ENCODE data around the gene KRT35.

The KRT35 gene

GRCh38 chr17:41481036-41481435, at the start of gene KRT35:
Gene KRT35, minus strand, starts transcription at chr17:41481151. Its CDS starts 54 bp downstream, at chr17:41481097.
- DNase-seq (ENCODE audit: low read depth in 2 of 3, low spot score in 1 of 3), result no peak

DNA sequence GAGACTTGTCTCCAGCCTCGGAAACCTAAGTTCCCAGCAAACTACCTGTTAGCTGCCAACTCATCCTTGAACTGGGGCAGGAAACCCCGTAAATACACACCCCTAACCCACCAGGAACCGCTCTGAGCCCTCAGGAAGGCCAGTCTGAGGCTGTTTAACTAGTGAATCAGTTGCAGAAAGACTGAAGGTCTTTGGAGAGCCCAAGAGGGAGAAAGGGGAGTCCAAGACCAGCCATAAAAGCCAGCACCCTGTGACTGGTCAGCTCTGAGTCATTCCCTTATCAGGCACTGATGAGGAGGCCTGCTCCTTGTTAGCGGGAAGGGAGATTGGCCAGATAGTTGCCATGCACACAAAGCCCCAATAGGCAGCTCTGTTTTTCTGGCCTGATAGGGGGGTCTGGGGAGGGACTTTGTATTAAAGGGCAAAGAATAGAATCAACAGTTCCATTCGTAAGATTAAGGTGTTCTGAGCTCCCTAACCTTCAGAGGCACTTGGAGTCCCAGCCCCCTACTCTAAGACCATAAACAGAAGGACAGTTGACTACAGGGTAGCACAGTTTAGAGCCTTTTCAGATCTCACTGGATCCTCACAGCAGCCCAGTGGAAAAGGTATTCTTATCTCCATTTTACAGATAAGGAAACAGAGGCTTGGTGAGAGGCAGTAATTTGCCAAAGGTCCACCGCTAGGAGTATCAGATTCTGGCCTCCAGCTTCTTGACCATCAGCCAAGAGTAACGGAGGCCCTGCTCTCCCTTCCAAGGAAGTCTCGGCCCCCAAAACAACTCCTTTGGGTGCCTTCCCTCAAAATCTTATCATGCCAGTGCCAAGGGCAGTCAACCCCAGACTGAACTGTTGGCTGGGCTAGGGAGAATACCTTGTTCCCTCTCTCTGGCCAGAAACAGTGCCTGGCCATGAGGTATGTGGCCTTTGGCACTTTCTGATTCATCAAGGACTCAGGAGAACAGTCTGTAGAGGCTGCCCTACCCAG, 49.4 kb upstream of the KRT35 start:
- no peak for DNase-seq (ENCODE audit: low read depth in 2 of 3, low spot score in 1 of 3)

DNA sequence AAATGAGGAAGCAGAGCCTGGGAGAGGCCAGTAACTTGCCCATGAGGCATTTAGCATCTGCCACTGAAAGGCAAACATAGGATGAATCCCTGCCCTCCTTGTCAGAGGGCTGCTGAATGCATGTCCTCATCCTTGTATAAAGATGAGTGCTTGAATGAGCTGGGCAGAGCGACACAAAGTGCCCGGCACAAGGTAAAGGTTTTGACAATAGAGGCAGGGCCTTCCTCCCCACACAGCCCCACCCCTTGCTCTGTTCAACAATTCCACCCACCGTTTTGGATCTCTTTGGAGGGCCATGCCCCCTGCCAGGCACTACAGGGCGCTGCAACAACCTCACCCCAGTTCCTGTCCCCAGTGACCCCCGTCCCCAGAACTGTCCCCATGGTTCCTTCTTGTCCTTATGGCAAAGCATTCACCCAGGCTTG, 48.6 kb upstream of the KRT35 start:
- no peak for DNase-seq (ENCODE audit: low read depth in 2 of 3, low spot score in 1 of 3)

- DNase-seq (ENCODE audit: low read depth in 2 of 3, low spot score in 1 of 3), result no peak
These were observed 48.0 kb upstream of the KRT35 start for GRCh38 chr17:41528959-41529353.

GRCh38 chr17:41527063-41528023, 46.4 kb upstream of the KRT35 start:
- no peak for DNase-seq (ENCODE audit: low read depth in 2 of 3, low spot score in 1 of 3)

GRCh38 chr17:41524261-41524660, 43.3 kb upstream of the KRT35 start:
- DNase-seq (ENCODE audit: low read depth in 2 of 3, low spot score in 1 of 3), result no peak

- DNase-seq (ENCODE audit: low read depth in 2 of 3, low spot score in 1 of 3), result no peak
These were observed 42.8 kb upstream of the KRT35 start for GRCh38 chr17:41523787-41524186.

DNA sequence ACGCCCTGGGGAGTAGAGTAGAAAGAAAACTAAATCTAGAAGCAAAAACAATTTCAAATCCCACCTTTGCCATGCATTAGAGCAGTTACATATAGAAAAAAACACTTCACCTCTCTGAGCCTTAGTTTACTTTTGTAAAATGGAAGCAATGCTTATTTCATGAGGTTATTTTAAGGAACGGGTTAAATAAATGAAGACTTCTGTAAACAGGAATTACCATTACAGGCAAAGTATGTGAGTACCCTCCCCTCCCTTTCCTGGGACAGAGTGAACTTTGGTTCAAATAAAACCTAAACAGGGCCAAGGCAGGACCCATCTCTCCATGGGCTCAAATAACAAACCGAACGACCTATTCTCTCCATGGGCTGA, 42.3 kb upstream of the KRT35 start:
- DNase-seq (ENCODE audit: low read depth in 2 of 3, low spot score in 1 of 3), result no peak

GRCh38 chr17:41522301-41523224, 41.6 kb upstream of the KRT35 start:
- DNase-seq (ENCODE audit: low read depth in 2 of 3, low spot score in 1 of 3), result no peak

DNA sequence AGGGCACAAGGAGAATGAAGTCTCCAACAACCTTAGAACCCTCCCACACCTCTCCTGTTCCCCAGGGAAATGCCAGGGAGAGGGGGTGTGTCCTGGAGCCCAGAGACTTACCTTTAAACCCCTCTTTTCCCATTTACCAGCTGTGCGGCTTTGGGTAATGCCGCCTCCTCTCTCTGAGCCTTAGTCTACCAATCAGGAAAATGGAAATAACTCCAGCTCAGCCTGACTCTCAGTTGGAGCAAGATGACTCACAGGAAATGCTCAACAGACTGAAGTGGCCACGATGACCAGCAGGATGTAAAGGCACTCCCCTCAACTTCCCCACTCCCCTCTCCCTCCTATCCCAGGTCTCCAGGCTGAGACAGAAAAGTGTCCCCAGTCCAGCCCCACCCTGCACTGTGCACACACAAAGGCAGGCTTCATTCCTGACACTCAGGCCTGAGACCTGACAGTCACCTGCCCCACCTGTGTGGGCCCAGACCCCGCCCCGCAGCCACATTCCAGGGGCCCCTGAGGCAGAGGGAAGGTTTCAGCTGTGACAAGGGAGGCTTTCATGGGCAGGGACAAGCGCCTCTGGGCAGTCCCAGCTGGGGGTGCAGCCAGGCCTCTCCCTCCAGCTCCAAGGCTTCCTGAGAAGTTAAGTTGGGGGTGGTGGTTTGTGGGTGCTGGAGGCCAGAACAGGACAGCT, 40.8 kb upstream of the KRT35 start:
- no peak for DNase-seq (ENCODE audit: low read depth in 2 of 3, low spot score in 1 of 3)

GRCh38 chr17:41520821-41521521, 40.0 kb upstream of the KRT35 start:
- DNase-seq (ENCODE audit: low read depth in 2 of 3, low spot score in 1 of 3), result no peak

DNA sequence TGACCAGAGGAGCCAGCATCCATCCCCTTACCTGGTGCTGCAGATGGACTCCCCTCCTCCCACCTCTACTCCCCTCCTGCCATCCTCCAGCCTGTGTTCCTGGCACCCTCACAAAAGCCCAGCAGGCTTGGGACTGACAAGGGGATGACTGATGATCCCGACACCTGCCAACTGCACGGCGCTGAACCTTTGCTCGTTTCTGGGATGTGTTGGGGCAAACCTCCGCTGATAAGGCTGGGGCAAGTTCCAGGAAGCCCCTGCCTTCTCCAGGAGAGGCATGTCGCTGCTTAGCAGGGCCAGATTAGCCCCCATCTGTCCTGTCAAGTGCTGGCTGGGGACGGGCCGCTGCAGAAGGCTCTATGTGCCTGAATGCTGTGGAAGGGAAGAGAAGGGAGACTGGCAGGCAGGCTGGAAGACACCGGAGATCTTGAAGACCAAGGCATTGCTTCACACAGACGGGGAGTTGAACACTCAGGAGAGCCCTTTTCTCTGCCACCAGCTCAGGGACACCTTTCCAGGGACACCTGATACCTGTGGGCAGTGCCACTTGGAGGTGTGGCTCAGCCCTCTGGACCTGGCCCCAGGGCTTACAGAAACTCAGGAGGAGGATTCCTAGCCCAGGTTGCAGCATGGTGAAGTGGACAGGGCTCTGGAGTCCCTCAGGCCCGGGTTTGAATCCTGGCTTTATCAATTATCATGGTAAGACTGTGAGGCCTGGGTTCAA, 38.7 kb upstream of the KRT35 start:
- DNase-seq (ENCODE audit: low read depth in 2 of 3, low spot score in 1 of 3), result no peak

DNA sequence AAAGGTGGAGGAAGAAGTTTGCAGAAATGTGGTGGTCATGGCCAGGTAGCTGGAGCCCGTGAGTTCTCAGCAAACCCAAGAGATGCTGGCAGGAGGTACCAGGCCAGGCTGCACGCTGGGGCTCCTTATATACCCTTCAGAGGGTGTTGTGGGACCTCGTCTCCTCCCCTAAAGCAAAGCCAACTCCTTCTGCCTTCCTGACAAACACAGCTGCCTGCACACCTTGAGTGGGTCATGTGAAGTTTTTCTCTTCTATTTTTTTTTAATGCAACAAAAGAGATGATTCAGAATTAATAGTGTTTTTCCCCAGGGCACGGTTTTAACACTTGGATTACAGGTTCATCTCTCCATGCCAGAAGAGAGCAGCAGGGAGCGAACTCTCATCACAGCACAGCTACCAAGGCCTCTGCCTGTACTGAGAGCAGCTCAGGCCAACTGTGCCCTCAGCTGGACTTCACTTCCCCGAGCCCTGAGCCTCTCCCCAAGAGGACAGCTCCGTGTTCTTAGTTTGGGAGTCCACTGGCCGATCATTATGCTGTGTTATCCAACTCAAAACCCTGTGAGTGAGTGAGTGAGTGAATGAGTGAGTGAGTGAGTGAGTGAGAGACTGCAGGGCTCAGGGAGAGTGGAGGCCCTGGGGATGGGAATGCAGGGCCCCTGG, 38.0 kb upstream of the KRT35 start, which contains the start of gene KRT15:
TSS of gene KRT15 (minus strand) at position 102 of the 661 bp plus-strand sequence. CDS start at position 39, 63 bp downstream.
- DNase-seq (ENCODE audit: low read depth in 2 of 3, low spot score in 1 of 3), result no peak

DNA sequence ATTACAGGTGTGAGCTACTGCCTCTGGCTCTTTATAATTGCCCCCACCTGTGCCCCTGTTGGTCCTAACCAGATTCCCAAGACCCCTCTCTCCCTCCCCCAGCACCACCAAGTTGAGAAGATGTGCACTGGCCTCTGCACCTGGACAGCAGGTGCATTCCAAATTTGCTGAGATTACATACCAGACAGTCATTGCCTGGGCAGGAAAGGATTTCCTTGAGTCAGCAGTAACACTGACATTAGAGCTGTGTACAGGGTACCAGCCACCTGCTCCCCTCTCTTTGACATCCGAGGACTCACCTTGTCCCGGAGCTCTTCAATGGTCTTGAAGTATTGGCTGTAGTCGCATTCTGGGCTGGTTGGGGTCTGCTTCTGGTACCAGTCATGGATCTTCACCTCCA, 37.1 kb upstream of the KRT35 start:
- no peak for DNase-seq (ENCODE audit: low read depth in 2 of 3, low spot score in 1 of 3)

GRCh38 chr17:41516830-41517283, 35.9 kb upstream of the KRT35 start:
- DNase-seq (ENCODE audit: low read depth in 2 of 3, low spot score in 1 of 3), result no peak

DNA sequence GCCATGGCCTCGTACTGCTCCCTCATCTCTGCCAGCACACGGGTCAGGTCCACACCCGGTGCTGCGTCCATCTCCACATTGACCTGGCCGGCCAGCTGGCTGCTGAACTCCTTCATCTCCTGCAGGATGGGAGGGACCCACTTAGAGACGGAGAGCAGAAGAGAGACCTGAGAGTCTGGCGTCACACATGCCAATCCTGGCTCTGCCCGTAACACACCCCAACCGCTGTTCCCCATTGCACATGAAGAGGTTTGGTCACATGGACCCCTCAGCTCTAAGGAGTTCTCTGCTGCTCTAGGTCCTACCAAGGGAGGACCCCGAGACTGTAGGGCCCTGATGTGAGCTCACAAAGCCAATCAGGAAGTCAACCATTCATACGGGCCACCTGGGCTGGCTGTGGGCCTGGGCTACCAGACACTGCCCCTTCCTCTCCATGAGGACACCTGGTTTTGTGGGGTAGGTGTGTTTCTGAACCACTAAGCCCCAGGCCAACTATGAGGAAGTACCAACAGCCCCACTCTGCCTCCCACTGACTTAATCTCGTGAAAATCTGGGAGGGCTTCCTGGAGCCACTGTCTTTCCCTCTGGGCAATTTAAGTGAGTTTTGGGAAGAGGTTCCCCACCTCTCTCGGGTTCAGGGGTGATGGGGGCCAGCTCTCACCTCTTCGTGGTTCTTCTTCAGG, 35.3 kb upstream of the KRT35 start:
- no peak for DNase-seq (ENCODE audit: low read depth in 2 of 3, low spot score in 1 of 3)

GRCh38 chr17:41513168-41513547, 32.2 kb upstream of the KRT35 start:
- no peak for DNase-seq (ENCODE audit: low read depth in 2 of 3, low spot score in 1 of 3)

All from stimulated activated CD4-positive, alpha-beta T cell treated with anti-CD3 and anti-CD28 coated beads, Interleukin-12 subunit alpha, Interleukin-12 subunit beta, amount 100 ng/mL, for 48 hours (primary cell).